RPMI8226 (cell line): ENCODE measurements around the gene TYMP.
A peak's percentile ranks its signal among the peaks of the same experiment; 100 is the strongest.

ENCODE experiments used
- DNase-seq: peaks from one replicate; pipeline ENCODE4 v3.0.0-alpha.2; 2015

TYMP gene

DNA sequence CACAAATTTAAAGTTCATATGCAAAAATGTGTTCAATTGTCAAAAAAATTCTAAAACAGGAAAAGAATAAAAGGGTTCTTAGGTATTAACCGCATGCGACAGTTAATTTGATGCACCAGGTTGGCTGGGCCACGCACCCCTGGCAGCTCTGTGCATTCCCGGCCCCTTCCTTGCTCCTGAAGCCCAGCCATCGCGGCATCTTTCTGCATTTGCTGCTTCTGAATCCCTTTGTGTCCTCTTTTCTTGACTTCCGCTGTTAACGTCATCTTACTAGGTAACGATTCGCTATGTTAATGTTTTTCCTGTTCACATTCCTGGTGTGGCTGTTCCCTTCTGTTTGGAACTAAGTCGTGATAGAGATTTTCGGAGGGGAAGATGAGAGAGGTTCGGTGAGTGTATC, 8.0 kb upstream of the TYMP start:
- no peak for DNase-seq

DNA sequence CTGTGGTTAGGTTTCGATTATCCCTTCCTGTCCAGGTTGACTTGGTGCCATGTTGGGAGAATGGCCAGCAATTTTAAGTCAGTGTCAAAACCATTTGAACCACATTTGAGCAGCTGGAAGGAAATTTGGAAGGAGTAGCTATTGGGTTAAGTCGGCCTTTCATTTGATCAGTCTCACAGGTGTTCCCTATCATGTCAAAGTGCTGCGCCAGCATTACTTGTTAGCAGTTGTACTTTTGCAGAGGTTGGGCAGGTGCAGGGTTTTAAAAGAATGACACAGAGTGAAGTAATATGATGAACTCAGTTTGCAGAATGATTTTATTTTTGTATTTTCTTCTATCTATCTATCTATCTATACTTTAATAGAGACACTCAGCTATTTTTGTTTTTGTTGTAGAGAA, 6.4 kb upstream of the TYMP start:
- DNase-seq = peak; percentile 95

- no peak for DNase-seq
These were observed 5.3 kb upstream of the TYMP start for GRCh38 chr22:50535113-50535512.

DNA sequence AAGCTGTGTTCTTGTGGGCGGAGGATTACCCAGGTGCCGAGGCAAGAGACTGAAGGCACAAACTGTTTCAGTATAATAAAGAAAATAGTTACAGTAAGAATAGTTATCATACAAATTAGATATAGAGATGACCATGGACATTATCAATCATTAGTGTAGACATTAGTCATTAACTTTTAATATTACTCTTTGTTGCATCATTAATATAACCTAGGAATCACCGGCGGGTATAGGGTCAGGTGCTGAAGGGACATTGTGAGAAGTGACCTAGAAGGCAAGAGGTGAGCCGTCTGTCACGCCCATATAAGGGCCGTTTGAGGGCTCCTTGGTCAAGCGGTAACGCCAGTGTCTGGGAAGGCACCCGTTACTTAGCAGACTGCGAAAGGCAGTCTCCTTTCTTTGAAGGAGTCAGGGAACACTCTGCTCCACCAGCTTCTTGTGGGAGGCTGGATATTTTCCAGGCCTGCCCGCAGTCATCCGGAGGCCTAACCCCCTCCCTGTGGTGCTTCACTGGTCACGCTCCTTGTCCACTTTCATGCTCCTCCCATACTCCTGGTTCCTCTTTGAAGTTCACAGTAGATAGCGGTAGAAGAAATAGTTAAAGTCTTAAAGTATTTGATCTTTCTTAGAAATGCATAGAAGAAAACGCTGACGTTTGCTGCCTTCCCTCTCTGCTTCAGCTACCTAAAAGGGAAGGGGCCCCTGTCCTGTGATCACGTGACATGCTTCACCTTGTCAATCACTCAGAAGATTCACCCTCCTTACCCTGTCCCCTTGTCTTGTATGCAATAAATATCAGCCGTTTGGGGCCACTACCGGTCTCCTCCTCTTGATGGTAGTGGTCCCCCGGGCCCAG, 4.3 kb upstream of the TYMP start:
- peak; percentile 87 for DNase-seq

GRCh38 chr22:50532824-50533796, 3.3 kb upstream of the TYMP start:
- DNase-seq = no peak

DNA sequence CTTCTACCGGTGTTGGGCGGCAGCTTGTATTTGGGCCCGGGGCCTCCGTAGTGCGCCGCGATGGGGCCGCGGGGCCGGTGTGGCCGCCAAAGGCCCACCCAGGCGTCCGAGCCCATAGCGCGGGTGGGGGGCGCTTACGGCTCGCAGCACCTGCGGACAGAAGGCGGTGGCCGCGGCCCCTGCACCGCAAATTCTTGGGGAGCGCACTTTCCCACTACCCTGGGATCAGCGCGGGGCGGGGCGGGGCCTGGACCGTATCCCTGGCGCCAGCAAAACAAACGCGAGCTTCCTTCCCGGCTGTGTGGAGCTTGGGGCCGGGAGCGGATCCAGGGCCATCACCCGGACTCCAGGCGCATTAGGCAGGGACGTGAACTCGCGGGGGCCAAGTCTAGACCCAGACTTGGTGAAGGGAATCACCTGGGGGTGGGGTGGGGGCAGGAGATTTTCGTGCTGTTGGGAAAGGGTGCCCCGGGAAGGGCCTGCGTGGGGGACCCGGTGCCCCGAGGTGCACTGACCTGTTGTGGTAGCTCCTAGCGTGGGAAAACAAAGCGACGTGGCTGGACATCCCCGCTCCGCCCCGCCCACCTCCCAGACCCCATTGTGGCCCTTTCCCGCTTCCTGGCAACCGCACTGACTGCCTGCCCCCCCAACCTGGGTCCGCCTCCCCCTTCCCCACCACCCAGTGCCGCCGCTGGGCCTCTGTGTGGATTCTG, 2.3 kb upstream of the TYMP start:
- no peak for DNase-seq

- DNase-seq = peak; percentile 88
These were observed 1.7 kb upstream of the TYMP start for GRCh38 chr22:50531546-50531961.

GRCh38 chr22:50530877-50531545, 1.2 kb upstream of the TYMP start:
- DNase-seq = peak; percentile 92

GRCh38 chr22:50530580-50530876, 716 bp upstream of the TYMP start:
- DNase-seq = no peak

DNA sequence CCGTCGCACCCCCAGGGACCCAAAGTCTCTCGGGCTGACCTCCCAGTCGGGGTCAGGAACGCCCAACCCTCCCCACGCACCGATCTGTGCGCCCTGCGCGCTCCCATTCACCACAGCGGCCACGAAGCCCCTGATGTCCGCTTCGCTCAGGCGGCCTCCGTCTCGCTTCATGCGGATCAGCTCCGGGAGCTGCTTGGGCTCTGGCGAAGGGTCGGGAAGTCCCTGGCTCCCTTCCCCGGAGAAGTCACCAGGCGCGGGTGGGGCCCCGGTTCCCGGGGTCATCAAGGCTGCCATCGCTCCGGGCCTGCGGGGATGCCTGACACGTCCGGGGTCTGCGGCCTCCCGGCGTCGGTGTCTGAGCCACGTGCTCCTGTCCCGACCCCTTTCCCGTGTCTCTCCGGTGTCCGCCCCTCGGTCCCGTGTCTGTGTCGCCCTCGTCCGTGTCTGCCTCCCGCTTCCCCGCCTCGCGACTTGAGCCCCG, 356 bp downstream of the TYMP start:
- DNase-seq = peak; percentile 23

DNA sequence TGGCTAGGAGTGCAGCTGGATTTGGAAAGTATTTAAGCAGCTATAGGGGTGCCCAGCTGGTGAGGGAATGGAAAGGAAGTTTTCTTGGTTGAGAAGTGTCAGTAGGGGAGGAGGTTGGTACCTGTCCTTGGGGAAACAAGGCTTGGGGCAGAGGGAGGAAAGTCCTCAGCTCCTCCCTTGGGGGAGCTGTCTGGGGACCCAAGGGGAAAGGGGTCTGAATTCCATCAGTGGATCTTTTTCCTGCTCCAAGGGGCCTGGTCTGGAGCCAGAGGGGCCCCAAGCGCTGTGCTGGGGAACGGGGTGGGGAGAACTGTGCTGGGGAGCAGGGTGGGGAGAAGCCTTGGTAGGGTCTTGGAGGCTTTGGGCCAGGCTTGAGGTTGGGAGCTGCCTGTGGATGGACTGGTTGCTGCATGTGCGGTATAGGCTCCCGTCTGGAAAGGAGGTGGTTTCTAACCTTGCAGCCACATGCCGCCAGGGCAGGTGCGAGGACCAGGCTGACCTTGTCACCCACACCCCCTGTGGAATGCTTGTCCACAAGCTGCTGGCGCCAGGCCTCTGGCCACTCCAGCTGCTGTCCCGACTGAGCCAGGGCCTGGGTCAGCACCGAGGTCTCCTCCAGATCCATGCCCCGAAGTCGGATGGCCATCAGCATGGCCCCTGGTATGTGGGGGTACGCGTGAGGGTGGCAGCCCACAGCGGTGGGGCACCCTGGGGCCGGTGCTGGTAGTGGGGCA, 963 bp downstream of the TYMP start:
- peak; percentile 44 for DNase-seq

GRCh38 chr22:50527921-50528681, 1.7 kb downstream of the TYMP start:
- DNase-seq = no peak

- DNase-seq = peak; percentile 89
These were observed 2.7 kb downstream of the TYMP start for GRCh38 chr22:50526834-50527801.

- peak; percentile 87 for DNase-seq
These were observed 3.5 kb downstream of the TYMP start for GRCh38 chr22:50526108-50526833.

DNA sequence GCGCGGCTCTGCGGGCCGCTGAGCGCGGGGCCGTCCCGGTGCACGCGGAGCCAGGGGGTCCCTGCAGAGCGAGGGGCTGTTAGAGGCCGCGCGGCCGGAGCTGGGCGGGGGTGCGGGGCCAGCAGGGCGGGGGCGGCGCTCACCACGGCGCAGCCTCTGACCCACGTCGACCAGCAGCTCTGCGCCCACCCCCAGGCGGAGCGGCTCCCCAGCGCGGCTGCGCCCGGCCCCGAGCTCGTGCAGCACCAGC, 4.0 kb downstream of the TYMP start:
- no peak for DNase-seq

DNA sequence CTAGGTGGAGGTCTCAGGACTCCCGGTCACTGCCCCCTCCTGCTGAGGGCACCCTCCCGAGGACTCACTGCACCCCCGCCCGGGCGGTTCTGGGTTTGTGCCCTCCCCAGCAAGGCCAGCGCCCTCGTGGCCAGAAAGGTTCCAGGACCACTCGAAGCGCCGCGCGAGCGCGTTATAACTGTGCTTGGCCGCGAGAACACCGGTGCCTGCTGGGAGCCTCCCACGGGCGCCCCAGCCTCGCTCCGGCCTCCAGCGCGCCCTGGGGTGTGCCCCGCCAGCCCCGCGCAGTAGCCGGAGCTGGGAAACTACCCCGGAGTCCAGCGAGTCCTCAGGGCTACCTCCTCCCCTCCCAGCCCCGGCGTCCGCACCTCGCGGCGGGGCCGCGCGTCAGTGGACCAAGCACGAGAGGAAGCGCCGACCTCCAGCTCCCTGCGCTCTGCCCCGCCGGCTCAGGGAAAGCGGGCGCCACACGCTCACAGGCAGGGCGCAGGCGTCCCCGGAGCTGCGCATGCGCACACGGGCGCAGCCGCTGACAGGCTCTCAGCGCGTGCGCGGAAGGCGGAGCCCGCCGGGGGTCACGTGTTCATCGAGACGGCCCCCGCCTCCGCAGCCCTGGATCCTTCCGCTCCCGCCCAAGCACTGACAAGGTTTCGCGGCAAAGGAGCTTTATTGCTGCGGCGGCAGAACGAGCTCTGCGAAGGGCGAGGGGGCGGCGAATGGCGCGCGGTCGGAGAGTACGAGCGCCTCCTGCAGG, 4.5 kb downstream of the TYMP start, which contains the start of gene SCO2:
Gene SCO2, minus strand, starts transcription at position 495 of the 754 bp plus-strand sequence. CDS start 1,187 bp downstream, outside the sequence.
- DNase-seq = peak; percentile 98

DNA sequence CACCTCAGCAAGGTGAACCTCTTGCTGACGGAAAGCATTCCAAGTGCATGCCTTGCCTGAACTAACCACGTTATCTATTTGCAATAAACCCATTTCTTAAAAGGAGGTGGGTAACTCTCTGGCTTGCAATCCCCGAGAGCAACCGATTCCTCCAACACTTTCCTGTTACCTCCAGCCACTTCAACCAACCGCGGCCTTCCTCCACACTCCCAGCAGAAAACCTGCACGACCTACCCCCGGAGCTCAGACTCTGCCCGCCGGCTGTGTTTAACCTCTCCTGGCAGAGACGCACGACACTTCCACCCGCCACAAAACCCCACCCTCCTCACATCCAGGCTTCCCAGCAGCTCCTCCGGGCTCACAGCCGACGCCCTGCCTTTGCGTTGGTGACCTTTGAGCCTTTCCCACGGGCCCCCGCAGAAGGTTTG, 5.1 kb downstream of the TYMP start:
- no peak for DNase-seq
